Measurements from ENCODE around the gene ETFB.

The ETFB gene

GRCh38 chr19:51351266-51351990, 14.8 kb downstream of the ETFB start:
- DNase-seq (ENCODE audit: low spot score): no peak

GRCh38 chr19:51347209-51347928, 18.8 kb downstream of the ETFB start:
- no peak for DNase-seq (ENCODE audit: low spot score)

GRCh38 chr19:51346742-51347141, 19.4 kb downstream of the ETFB start:
- no peak for DNase-seq (ENCODE audit: low spot score)

GRCh38 chr19:51345076-51345620, 21.0 kb downstream of the ETFB start:
- no peak for DNase-seq (ENCODE audit: low spot score)

GRCh38 chr19:51342631-51343569, 23.3 kb downstream of the ETFB start:
- DNase-seq (ENCODE audit: low spot score): no peak

GRCh38 chr19:51341976-51342580, 24.1 kb downstream of the ETFB start, which contains the start of gene VSIG10L:
Gene VSIG10L (minus strand): TSS chr19:51342139. CDS start chr19:51342124, 15 bp downstream.
- DNase-seq (ENCODE audit: low spot score): no peak

- no peak for DNase-seq (ENCODE audit: low spot score)
Observed at GRCh38 chr19:51341066-51341465, 25.1 kb downstream of the ETFB start.

GRCh38 chr19:51339687-51340656, 26.2 kb downstream of the ETFB start:
- peak; percentile 96 for DNase-seq (ENCODE audit: low spot score)

GRCh38 chr19:51339313-51339686, 26.9 kb downstream of the ETFB start:
- no peak for DNase-seq (ENCODE audit: low spot score)

- DNase-seq (ENCODE audit: low spot score): peak; percentile 82
Observed at GRCh38 chr19:51338563-51339312, 27.4 kb downstream of the ETFB start.

GRCh38 chr19:51337861-51338562, 28.2 kb downstream of the ETFB start:
- no peak for DNase-seq (ENCODE audit: low spot score)

- no peak for DNase-seq (ENCODE audit: low spot score)
Observed at GRCh38 chr19:51337141-51337860, 28.9 kb downstream of the ETFB start.

GRCh38 chr19:51333836-51334460, 32.2 kb downstream of the ETFB start:
- no peak for DNase-seq (ENCODE audit: low spot score)

- no peak for DNase-seq (ENCODE audit: low spot score)
Observed at GRCh38 chr19:51331716-51332115, 34.5 kb downstream of the ETFB start.

GRCh38 chr19:51331193-51331592, 35.0 kb downstream of the ETFB start:
- no peak for DNase-seq (ENCODE audit: low spot score)

- no peak for DNase-seq (ENCODE audit: low spot score)
Observed at GRCh38 chr19:51330366-51330765, 35.8 kb downstream of the ETFB start.

GRCh38 chr19:51329411-51329810, 36.8 kb downstream of the ETFB start:
- no peak for DNase-seq (ENCODE audit: low spot score)

Measured in LoVo (cell line).